K562 treated with DMSO at 1 percent for 48 hours (cell line): Measurements from ENCODE around the gene WTIP. TPM values are rescaled to one million over a fixed set of nuclear protein-coding genes. Genes with fewer than 3 reads are reported as not detected.

Experiments
- total RNA-seq: library from RNA; unstranded; fragments of 300-600 nt; gene quantifications from 2 replicates; pipeline ENCODE4 v1.2.3, GENCODE V29; 2022; ENCODE audit warnings: low replicate concordance; ENCODE audit errors: extremely low read depth

Gene WTIP
- total RNA-seq: not detected in 2 replicates

GRCh38 chr19:34480971-34481841, at the start of gene WTIP:
TSS of gene WTIP (plus strand) at chr19:34481758. CDS start at chr19:34481975, 217 bp downstream.

Other genes starting within 250 kb of the WTIP start
- not detected in 2 replicates for gene GARRE1, start 227.2 kb upstream of the WTIP start, total RNA-seq
- gene GPI, start 116.6 kb upstream of the WTIP start, total RNA-seq: not detected in 2 replicates
- gene PDCD2L, start 77.4 kb upstream of the WTIP start, total RNA-seq: not detected in 2 replicates
- 120 TPM in 1 of 2 replicates, not detected in the other for gene UBA2, start 53.4 kb upstream of the WTIP start, total RNA-seq
- not detected in 2 replicates for gene SCGB2B2, start 195.4 kb downstream of the WTIP start, total RNA-seq
- gene ZNF302, start 195.9 kb downstream of the WTIP start, total RNA-seq: not detected in 2 replicates